Measurements from ENCODE around the gene BRD4.

DNA sequence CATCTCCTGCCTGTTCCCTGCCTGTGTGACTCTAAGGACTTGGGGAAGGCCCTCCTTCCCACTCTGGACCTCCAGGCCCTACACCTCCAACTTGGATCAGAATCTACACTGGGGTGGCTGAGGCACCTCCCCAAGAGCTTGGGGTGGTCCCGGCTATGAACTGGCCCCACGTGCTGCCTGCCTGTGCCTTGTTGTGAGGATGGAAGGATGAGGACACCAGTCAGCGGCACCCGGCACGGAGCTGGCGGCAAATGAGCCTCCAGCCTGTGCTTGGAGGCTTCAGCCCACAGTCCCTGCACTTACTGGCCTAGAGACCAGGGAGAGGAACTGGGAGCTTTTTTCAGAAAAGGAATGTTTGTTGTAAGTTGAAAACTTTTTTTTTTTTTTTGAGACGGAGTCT, 38.8 kb upstream of the BRD4 start:
- TF ChIP-seq, protein P1, sequence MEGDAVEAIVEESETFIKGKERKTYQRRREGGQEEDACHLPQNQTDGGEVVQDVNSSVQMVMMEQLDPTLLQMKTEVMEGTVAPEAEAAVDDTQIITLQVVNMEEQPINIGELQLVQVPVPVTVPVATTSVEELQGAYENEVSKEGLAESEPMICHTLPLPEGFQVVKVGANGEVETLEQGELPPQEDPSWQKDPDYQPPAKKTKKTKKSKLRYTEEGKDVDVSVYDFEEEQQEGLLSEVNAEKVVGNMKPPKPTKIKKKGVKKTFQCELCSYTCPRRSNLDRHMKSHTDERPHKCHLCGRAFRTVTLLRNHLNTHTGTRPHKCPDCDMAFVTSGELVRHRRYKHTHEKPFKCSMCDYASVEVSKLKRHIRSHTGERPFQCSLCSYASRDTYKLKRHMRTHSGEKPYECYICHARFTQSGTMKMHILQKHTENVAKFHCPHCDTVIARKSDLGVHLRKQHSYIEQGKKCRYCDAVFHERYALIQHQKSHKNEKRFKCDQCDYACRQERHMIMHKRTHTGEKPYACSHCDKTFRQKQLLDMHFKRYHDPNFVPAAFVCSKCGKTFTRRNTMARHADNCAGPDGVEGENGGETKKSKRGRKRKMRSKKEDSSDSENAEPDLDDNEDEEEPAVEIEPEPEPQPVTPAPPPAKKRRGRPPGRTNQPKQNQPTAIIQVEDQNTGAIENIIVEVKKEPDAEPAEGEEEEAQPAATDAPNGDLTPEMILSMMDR (IDR thresholded peaks at IDR 0.05): no peak
- TF ChIP-seq POLR2A (IDR thresholded peaks at IDR 0.05): no peak
